Spleen (tissue), 11 donors: Measurements from ENCODE around the gene RGS9BP. TPM values are rescaled to one million over a fixed set of nuclear protein-coding genes. Genes with fewer than 3 reads are reported as not detected.

Experiments used
- DNase-seq: peaks from one replicate; pipeline ENCODE4 v3.0.0-alpha.2; 2020
- H3K27ac ChIP-seq, 8 donors: fragments of 200-600 bp; sonication (generic) in 7 of 8; 1 replicate in 4 of 8; 2 replicates in 4 of 8; pipeline versions ENCODE4 v1.5.0 to v1.8.0; 2016 to 2021; ENCODE audit warnings: inconsistent platforms in 4 of 8, mild to moderate bottlenecking in 4 of 8, moderate library complexity in 1 of 8
- H3K27me3 ChIP-seq, 7 donors: fragments of 200-600 bp; sonication (generic) in 6 of 7; replicated peaks in 1 of 7; 1 replicate in 4 of 7; 2 replicates in 3 of 7; pipeline versions ENCODE4 v1.5.0 to v1.8.0; 2016 to 2021; ENCODE audit warnings: inconsistent platforms in 3 of 7, mild to moderate bottlenecking in 1 of 7
- H3K36me3 ChIP-seq, 6 donors: fragments of 200-600 bp; sonication (generic) in 5 of 6; 1 replicate in 4 of 6; 2 replicates in 2 of 6; pipeline versions ENCODE4 v1.5.0 to v1.8.0; 2016 to 2021; ENCODE audit warnings: inconsistent platforms in 2 of 6
- H3K4me1 ChIP-seq, 6 donors: fragments of 200-600 bp; sonication (generic) in 5 of 6; 1 replicate in 3 of 6; 2 replicates in 3 of 6; pipeline versions ENCODE4 v1.5.0 to v1.8.0; 2016 to 2021; ENCODE audit warnings: inconsistent platforms in 3 of 6
- H3K4me3 ChIP-seq, 8 donors: fragments of 200-600 bp; sonication (generic) in 7 of 8; 1 replicate in 4 of 8; 2 replicates in 4 of 8; pipeline versions ENCODE4 v1.5.0 to v1.8.0; 2016 to 2021; ENCODE audit warnings: inconsistent platforms in 4 of 8, mild to moderate bottlenecking in 4 of 8, moderate library complexity in 2 of 8
- H3K9me3 ChIP-seq, 8 donors: fragments of 200-600 bp; sonication (generic) in 7 of 8; 1 replicate in 4 of 8; 2 replicates in 4 of 8; pipeline versions ENCODE4 v1.5.0 to v1.8.0; 2016 to 2021; ENCODE audit warnings: inconsistent platforms in 4 of 8
- POLR2A ChIP-seq, 3 donors: fragments of 450-650 bp; IDR thresholded peaks; one replicate each; pipeline ENCODE4 v1.5.1; 2017; ENCODE audit warnings: antibody characterized with exemption in 3 of 3, mild to moderate bottlenecking in 1 of 3
- POLR2AphosphoS5 ChIP-seq, 3 donors: sonication (generic); formaldehyde crosslinking; IDR thresholded peaks; one replicate each; pipeline ENCODE4 v1.5.1; 2017; ENCODE audit warnings: antibody characterized with exemption in 3 of 3
- WGBS, 5 donors: extraction: QIAGEN DNeasy Blood & Tissue Kit in 3 of 5; methylation state at CpG; one replicate each; pipeline versions ENCODE4 v1.1.5 to v1.1.7; 2013 to 2018; 5-methylcytosine and 5-hydroxymethylcytosine counted together
- intact Hi-C: fragments of 100-400 bp; cut with DNase I; formaldehyde crosslinking; loops from one replicate; pipeline ENCODE4 v1.15.0; 2023; ENCODE audit warnings: low total_unique reads
- polyA plus RNA-seq, 3 donors: library from polyadenylated mRNA; stranded (reverse); fragments of 200-250 nt; gene quantifications; one replicate each; pipeline ENCODE4 v1.2.1, GENCODE V29; 2013
- small RNA-seq, 4 donors: library from RNA; depleted of rRNA; stranded (forward); fragments of <200 nt; gene quantifications; one replicate each; pipeline ENCODE3, GENCODE V24; 2016
- total RNA-seq, 7 donors: library from RNA; depleted of rRNA in 3 of 7; stranded (reverse); fragments of >200 nt in 3 of 7; fragmentation: NEBNext Ultra II Directional in 4 of 7; extraction: Animal tissue kit (Norgen Biotek cat#: 25700) in 4 of 7; gene quantifications; one replicate each; pipeline versions ENCODE4 v1.1.0 to v1.2.1, GENCODE V29; 2016 to 2021
- TF ChIP-seq, protein P1 (sequence below), 11 experiments: fragments of 200-600 bp in 7 of 11; fragments of 450-650 bp in 4 of 11; sonication (generic) in 4 of 11; IDR thresholded peaks in 8 of 11; conservative IDR thresholded peaks in 3 of 11; 1 replicate in 7 of 11; 2 replicates in 4 of 11; pipeline versions ENCODE4 v1.4.0 to v1.8.0; 2016 to 2021; ENCODE audit warnings: antibody characterized with exemption in 11 of 11, inconsistent platforms in 4 of 11, mild to moderate bottlenecking in 1 of 11
- donor health status: healthy with polysubstance abuse.
- donor health status: DM: no; HTN: no; CAD: no; lungs with moderate emphysema.
- donor health status: DM: no; HTN: no; CAD: no.
- donor health status: Bipolar disorder and iron deficiency.
- donor health status: healthy.
- donor health status: DM: no; HTN: no; CAD: no.
- donor health status: DM: yes; HTN: yes; CAD: no.

Gene RGS9BP
- total and polyA plus RNA-seq, 10 donors = 0.03 to 0.60 (median 0.23) TPM; not detected in 1

DNA sequence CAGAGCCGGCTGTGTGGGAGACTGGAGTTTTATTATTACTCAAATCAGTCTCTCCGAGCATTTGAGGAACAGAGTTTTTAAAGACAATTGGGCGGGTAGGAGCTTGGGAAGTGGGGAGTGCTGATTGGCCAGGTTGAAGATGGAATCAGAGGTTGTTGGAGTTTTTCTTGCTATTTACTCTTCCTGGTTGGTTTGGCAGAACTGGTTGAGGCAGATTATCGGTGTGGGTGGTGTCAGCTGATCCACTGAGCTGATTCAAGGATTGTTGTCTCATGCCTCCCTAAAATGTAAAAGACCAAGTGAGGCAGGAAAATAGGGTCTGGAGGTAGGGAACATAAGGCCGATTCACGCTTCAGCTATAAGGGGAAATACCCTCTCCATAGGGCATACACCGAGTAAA lies 42.6 kb downstream of the RGS9BP start:
- TF ChIP-seq POLR2AphosphoS5 (IDR thresholded peaks at IDR 0.05) (no peak), POLR2A (IDR thresholded peaks at IDR 0.05) (no peak)
- TF ChIP-seq, protein P1, sequence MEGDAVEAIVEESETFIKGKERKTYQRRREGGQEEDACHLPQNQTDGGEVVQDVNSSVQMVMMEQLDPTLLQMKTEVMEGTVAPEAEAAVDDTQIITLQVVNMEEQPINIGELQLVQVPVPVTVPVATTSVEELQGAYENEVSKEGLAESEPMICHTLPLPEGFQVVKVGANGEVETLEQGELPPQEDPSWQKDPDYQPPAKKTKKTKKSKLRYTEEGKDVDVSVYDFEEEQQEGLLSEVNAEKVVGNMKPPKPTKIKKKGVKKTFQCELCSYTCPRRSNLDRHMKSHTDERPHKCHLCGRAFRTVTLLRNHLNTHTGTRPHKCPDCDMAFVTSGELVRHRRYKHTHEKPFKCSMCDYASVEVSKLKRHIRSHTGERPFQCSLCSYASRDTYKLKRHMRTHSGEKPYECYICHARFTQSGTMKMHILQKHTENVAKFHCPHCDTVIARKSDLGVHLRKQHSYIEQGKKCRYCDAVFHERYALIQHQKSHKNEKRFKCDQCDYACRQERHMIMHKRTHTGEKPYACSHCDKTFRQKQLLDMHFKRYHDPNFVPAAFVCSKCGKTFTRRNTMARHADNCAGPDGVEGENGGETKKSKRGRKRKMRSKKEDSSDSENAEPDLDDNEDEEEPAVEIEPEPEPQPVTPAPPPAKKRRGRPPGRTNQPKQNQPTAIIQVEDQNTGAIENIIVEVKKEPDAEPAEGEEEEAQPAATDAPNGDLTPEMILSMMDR (IDR thresholded peaks at IDR 0.05 in 8 of 11, conservative IDR thresholded peaks at IDR 0.05 in 3 of 11) = no peak
- H3K27me3 ChIP-seq = no peaks in the 10 kb centered on the region
- H3K9me3 ChIP-seq = peaks cover 0 to 6% (median 0%) of the 10 kb centered on the region in 8 donors
- peaks cover 0 to 47% (median 17%) of the 10 kb centered on the region in 6 donors for H3K36me3 ChIP-seq
- no peaks in the 10 kb centered on the region for H3K4me1 ChIP-seq
- DNase-seq = no peak
- no peak overlapping the region for H3K4me3 ChIP-seq
- H3K27ac ChIP-seq = no peak overlapping the region
- intact Hi-C loops = no loop called here
- 88 to 92% (median 90%) methylated on average over 7 of the region's 7 CpGs for WGBS, 5 donors

DNA sequence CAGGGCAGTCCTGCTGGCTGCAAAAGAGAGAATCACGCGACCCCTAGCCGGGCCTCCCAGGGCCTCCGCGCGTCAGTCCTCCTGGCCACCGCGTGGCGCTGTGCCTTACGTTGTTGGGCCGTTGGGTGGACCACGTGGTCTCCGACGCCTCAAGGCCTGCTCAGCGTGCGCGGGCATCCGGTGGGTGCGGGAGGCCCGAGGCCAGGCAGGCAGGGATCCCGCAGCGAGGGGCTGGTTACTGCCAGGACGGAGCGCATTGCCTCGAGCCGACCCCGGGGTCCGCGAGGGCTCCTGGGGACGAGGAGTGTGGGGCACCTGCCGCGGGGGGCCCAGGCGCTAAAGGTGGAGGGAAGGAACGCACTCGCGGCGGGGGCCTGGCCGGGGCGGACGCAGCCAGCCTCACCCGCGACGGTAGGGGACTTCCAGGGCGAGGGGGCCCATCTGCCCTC lies 44.0 kb downstream of the RGS9BP start, which contains the start of gene TDRD12:
Gene TDRD12 (plus strand): TSS at position 157 of the 449 bp plus-strand sequence. CDS start 306 bp downstream, outside the sequence.
- intact Hi-C loops = no loop called here
- H3K27me3 ChIP-seq = no peaks in the 10 kb centered on the region
- peak within 1 kb of the TSS in 1 of 8 donors; percentile 18 for H3K27ac ChIP-seq
- peaks cover 0 to 6% (median 0%) of the 10 kb centered on the region in 8 donors for H3K9me3 ChIP-seq
- H3K4me3 ChIP-seq = no peak within 1 kb of the TSS
- 91 to 95% (median 94%) methylated on average over 24 to 44 of the region's 44 CpGs for WGBS, 5 donors
- peaks cover 0 to 33% (median 6%) of the 10 kb centered on the region in 6 donors for H3K36me3 ChIP-seq
- H3K4me1 ChIP-seq = no peaks in the 10 kb centered on the region
- TF ChIP-seq POLR2A (IDR thresholded peaks at IDR 0.05) = no peak
- TF ChIP-seq POLR2AphosphoS5 (IDR thresholded peaks at IDR 0.05) = peak in 2 of 3 donors; percentile 26 to 37
- DNase-seq = no peak

DNA sequence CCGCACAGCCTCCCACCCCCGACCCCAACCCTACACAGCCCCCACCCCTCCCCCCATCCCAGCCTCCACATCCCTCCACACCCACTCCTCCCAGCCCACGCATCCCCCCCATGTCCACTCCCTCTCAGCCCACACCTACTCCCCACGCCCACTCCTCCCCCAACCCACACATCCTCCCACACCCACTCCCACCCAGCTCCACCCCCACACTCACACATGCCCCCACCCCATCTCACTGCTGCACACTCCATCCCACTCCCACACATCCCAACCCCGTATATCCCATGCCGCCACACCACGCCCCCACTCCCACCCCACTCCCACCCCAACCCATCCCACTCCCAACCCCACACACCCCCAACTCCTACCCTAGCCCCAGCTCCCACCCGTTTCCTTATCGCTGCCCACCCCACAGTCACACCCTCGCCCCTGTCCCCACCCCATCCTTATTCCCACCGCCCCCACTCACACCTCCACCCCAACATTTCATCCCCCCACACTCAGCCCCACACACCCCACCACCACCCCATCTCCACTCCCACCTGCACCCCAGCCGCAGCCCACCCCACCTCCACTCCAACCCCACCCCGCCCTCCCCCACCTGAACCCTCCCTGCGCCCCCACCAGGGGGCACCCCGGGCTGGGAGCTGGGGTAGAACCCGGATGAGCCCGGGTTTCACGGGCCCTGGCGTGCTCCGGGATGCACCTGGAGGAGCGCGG lies 44.7 kb downstream of the RGS9BP start:
- no peak overlapping the region for H3K27ac ChIP-seq
- no peak overlapping the region for H3K4me3 ChIP-seq
- H3K4me1 ChIP-seq = no peaks in the 10 kb centered on the region
- peaks cover 0 to 26% (median 2%) of the 10 kb centered on the region in 6 donors for H3K36me3 ChIP-seq
- no peak for DNase-seq
- TF ChIP-seq POLR2AphosphoS5 (IDR thresholded peaks at IDR 0.05) (no peak), POLR2A (IDR thresholded peaks at IDR 0.05) (no peak)
- TF ChIP-seq, protein P1 (IDR thresholded peaks at IDR 0.05 in 8 of 11, conservative IDR thresholded peaks at IDR 0.05 in 3 of 11) = no peak
- no peaks in the 10 kb centered on the region for H3K27me3 ChIP-seq
- H3K9me3 ChIP-seq = peaks cover 0 to 7% (median under 1%) of the 10 kb centered on the region in 8 donors
- WGBS, 5 donors = 91 to 97% (median 96%) methylated on average over 12 to 22 of the region's 22 CpGs
- intact Hi-C loops = no loop called here

DNA sequence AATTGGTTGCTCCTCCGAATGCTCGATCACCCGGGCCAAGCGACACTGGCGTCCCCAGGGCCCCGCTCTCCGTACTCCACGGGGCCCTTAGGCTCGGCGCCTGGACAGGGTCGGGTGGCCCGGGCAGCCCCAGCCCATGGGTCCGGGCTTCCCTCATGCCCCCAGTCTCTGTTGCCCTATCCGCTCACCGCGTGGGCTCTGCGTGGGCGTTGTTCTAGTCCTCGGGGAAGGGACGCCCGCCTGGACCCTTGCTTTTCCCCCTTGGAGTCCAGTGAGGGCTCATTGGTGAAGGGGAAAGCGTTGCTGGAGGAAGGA lies 45.2 kb downstream of the RGS9BP start:
- DNase-seq = no peak
- intact Hi-C loops = no loop called here
- Histone ChIP-seq H3K27me3 (no peaks in the 10 kb centered on the region), H3K36me3 (peaks cover 0 to 21% (median 2%) of the 10 kb centered on the region in 6 donors), H3K9me3 (peaks cover 0 to 12% (median 4%) of the 10 kb centered on the region in 8 donors), H3K4me3 (no peak overlapping the region), H3K4me1 (no peaks in the 10 kb centered on the region), H3K27ac (no peak overlapping the region)
- WGBS, 5 donors = 95 to 97% (median 96%) methylated on average over 15 to 22 of the region's 22 CpGs
- TF ChIP-seq POLR2A (IDR thresholded peaks at IDR 0.05) (no peak), POLR2AphosphoS5 (IDR thresholded peaks at IDR 0.05) (no peak)
- TF ChIP-seq, protein P1 (IDR thresholded peaks at IDR 0.05 in 8 of 11, conservative IDR thresholded peaks at IDR 0.05 in 3 of 11) = no peak

Small RNA genes within 50 kb of the gene (small RNA-seq; reads per million reads assigned to genes)
- gene RN7SL789P = 0 reads per million in 4 donors

Other genes starting within 250 kb of the RGS9BP start
- 10 to 100 TPM; 41.6 to 82.1 (median 47.0) TPM for gene PDCD5, start 94.7 kb upstream of the RGS9BP start, total RNA-seq
- gene PDCD5, start 94.7 kb upstream of the RGS9BP start, polyA plus RNA-seq = 10 to 100 TPM; 64.0 to 95.9 (median 77.7) TPM
- gene ANKRD27, start 668 bp upstream of the RGS9BP start, total RNA-seq = 10 to 100 TPM; 24.0 to 31.7 (median 29.4) TPM
- gene ANKRD27, start 668 bp upstream of the RGS9BP start, polyA plus RNA-seq = 1 to 10 TPM; 6.5 to 9.1 (median 6.6) TPM
- 10 to 100 TPM in 6 of 7 donors, 1 to 10 TPM in 1; 10.0 to 18.4 (median 12.4) TPM for gene NUDT19, start 16.0 kb downstream of the RGS9BP start, total RNA-seq
- gene NUDT19, start 16.0 kb downstream of the RGS9BP start, polyA plus RNA-seq = 1 to 10 TPM; 4.9 to 8.0 (median 5.0) TPM
- gene TDRD12, start 43.9 kb downstream of the RGS9BP start, total RNA-seq = 1 to 10 TPM in 2 of 7 donors, under 1 TPM in 2, not detected in 3; 0.13 to 4.3 (median 1.4) TPM
- under 1 TPM in 2 of 3 donors, not detected in 1; 0.03 to 0.33 TPM for gene TDRD12, start 43.9 kb downstream of the RGS9BP start, polyA plus RNA-seq
- gene SLC7A9, start 193.9 kb downstream of the RGS9BP start, total RNA-seq = 1 to 10 TPM in 1 of 7 donors, under 1 TPM in 2, not detected in 4; 0.13 to 1.1 (median 0.52) TPM
- gene SLC7A9, start 193.9 kb downstream of the RGS9BP start, polyA plus RNA-seq = under 1 TPM; 0.19 to 0.44 (median 0.43) TPM